Adipocyte (in vitro differentiated cells): ENCODE results near the gene KRTAP10-6.
A peak's percentile ranks its signal among the peaks of the same experiment; 100 is the strongest.
"Not testable (repeated sequence)": the region's sequence is repeated elsewhere in the genome, so short reads cannot be mapped to it uniquely, and the experiment has no call there.

Experiments
- DNase-seq: peaks from one replicate; pipeline ENCODE4 v3.0.0-alpha.2; 2015; ENCODE audit warnings: low read depth
- H3K27me3 ChIP-seq: replicated peaks from 2 replicates; pipeline ENCODE4 v1.7.0; 2013; ENCODE audit warnings: mild to moderate bottlenecking, low read length, moderate library complexity; ENCODE audit not compliant: control insufficient read depth, insufficient read depth
- H3K36me3 ChIP-seq: 2 replicates; pipeline ENCODE4 v1.7.0; 2013; ENCODE audit warnings: low read length, mild to moderate bottlenecking, moderate library complexity; ENCODE audit not compliant: control insufficient read depth, insufficient read depth, severe bottlenecking
- H3K4me1 ChIP-seq: 2 replicates; pipeline ENCODE4 v1.7.0; 2013; ENCODE audit warnings: mild to moderate bottlenecking, low read length, moderate library complexity; ENCODE audit not compliant: control insufficient read depth, insufficient read depth
- H3K4me3 ChIP-seq: 2 replicates; pipeline ENCODE4 v1.7.0; 2013; ENCODE audit warnings: mild to moderate bottlenecking, low read length, moderate library complexity
- H3K9ac ChIP-seq: 2 replicates; pipeline ENCODE4 v1.7.0; 2013; ENCODE audit warnings: mild to moderate bottlenecking, low read length, moderate library complexity
- H3K9me3 ChIP-seq: 2 replicates; pipeline ENCODE4 v1.7.0; 2013; ENCODE audit warnings: mild to moderate bottlenecking, low read length, moderate library complexity; ENCODE audit not compliant: control insufficient read depth

Gene KRTAP10-6

DNA sequence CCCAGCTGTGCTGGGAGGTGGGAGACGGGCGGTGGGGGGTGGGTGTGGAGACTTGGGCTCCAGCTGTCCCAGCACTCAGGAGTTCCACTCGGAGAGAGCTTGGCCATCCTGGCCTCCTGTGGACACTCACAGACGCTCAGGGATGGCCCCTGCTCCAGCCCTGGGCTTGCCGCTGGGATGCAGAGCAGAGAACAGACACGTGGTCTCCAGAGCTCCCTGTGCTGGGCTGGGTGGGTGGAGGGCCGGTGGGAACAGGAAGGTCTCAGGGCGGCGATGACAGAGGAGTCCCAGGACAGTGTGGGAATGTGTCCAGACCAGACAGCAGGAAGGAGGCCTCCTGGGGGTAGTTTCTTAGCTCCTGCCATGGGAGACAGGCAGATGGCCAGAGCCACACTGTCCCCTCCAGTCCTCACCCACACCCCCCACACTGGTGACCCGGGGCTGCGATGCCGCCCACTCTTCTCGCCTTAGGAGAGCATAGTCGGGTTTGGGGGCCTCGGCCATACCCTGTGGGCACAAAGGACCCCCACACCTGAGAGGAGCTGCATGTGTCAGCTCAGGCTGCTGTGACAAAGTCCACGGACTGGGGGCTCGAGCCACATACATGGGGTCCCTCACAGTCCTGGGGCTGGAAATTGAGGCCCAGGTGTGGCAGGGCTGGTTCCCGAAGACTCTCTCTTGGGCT lies 36.5 kb upstream of the KRTAP10-6 start:
- H3K27me3 ChIP-seq, result no peaks in the 10 kb centered on the region

DNA sequence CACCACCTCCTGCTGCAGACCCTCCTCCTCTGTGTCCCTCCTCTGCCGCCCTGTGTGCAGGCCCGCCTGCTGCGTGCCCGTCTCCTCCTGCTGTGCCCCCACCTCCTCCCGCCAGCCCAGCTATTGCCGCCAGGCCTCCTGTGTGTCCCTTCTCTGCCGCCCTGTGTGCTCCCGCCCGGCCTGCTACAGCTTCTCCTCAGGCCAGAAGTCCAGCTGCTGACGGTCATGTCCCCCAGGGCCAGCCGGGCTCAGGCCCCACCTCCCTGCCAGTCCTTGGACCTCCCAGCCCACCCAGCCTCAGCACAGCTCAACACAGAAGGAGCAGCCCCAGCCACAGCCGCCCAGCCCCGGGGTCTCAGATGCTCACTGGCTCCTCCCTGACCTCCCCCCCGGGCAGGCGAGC lies 35.5 kb upstream of the KRTAP10-6 start:
- H3K27me3 ChIP-seq, H3K36me3 ChIP-seq, DNase-seq, H3K9ac ChIP-seq, H3K4me3 ChIP-seq, H3K4me1 ChIP-seq: not testable (repeated sequence)
- peaks cover 46% of the 10 kb centered on the region for H3K9me3 ChIP-seq

More for the DNA sequence above, 36.5 kb upstream of the KRTAP10-6 start:
- Histone ChIP-seq H3K4me3 (no peak overlapping the region), H3K36me3 (no peaks in the 10 kb centered on the region), H3K9ac (no peak overlapping the region), H3K4me1 (no peaks in the 10 kb centered on the region), H3K9me3 (peaks cover 42% of the 10 kb centered on the region)
- DNase-seq, result no peak

DNA sequence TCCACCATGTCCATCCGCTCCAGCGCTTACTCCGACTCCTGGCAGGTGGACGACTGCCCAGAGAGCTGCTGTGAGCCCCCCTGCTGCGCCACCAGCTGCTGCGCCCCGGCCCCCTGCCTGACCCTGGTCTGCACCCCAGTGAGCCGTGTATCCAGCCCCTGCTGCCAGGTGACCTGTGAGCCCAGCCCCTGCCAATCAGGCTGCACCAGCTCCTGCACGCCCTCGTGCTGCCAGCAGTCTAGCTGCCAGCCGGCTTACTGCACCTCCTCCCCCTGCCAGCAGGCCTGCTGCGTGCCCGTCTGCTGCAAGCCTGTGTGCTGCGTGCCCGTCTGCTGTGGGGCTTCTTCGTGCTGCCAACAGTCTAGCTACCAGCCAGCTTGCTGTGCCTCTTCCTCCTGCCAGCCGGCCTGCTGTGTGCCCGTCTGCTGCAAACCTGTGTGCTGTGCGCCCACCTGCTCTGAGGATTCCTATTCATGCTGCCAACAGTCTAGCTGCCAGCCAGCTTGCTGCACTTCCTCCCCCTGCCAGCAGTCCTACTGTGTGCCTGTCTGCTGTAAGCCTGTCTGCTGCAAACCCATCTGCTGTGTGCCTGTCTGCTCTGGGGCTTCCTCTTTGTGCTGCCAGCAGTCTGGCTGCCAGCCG lies 35.0 kb upstream of the KRTAP10-6 start:
- not testable (repeated sequence) for H3K36me3 ChIP-seq, H3K27me3 ChIP-seq, DNase-seq, H3K4me3 ChIP-seq, H3K4me1 ChIP-seq, H3K9ac ChIP-seq
- H3K9me3 ChIP-seq, result peaks cover 46% of the 10 kb centered on the region

DNA sequence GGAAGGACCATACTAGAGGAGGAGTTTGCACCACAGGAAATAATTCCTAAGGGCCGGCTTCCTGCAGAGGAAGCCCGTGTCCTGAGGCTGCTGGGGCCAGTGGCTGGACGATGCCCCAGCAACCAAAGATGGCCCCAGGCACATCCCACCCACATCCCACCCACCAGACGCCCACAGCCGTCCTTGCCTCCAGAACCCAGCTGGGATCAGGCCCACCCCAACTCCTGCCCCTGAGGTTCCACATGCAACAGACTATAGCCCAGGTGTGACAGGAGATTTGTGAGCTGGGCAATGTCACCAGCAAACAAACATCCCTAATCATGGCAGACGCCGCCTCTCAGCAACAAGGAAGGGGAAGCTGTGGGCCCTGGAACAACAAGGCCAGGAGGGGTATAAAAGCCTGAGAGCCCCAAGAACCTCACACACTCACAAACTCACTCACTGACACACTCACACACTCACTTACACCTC lies 34.4 kb upstream of the KRTAP10-6 start, which contains the start of gene KRTAP10-9:
Gene KRTAP10-9, plus strand, starts transcription at position 421 of the 471 bp plus-strand sequence. CDS start 79 bp downstream, outside the sequence.
- Histone ChIP-seq H3K36me3 (no peaks in the 10 kb centered on the region), H3K9me3 (peaks cover 41% of the 10 kb centered on the region), H3K9ac (no peak within 1 kb of the TSS), H3K27me3 (no peaks in the 10 kb centered on the region), H3K4me3 (no peak within 1 kb of the TSS), H3K4me1 (no peaks in the 10 kb centered on the region)
- DNase-seq, result no peak

DNA sequence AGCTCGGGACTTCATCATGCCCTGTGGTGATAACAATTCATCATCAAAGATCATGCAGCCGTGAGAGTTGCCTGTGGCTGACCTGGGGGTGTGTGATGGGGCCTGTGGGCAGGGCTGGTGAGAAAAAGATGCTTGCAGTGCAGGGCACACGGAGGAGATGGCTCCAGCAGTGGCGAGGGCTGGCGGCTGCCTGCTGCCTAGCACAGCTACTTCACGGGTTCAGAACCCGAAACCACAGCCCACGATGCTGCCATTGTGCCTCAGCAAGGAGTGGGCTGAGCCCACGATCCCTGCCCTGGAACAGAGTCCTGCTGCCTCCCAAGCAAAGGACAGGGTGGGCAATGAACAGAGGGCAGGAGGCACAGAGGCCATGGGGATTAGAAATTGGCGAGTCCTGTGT lies 34.0 kb upstream of the KRTAP10-6 start:
- H3K4me3 ChIP-seq, result no peak overlapping the region
- peaks cover 38% of the 10 kb centered on the region for H3K9me3 ChIP-seq

DNA sequence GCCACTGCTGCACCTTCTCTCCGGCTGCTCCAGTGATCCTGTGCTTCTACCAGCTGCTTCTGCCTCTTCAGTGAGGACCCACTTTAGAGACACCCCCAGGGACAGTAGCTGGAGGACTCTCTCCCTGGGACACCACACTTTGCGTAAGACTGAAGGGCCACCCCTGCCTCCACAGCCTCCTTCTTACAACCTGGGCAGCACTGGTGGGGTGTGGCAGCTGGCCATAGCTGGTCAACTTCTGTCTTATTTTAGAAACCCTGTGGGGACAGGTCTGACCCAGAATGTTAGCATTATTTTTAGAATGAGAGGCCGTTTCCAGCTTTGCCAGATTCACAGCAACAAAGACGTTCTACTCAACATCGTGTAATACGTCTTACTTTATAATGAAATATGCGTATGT lies 33.5 kb upstream of the KRTAP10-6 start:
- Histone ChIP-seq H3K4me3 (no peak overlapping the region), H3K9me3 (peaks cover 34% of the 10 kb centered on the region), H3K9ac (no peak overlapping the region), H3K36me3 (no peaks in the 10 kb centered on the region), H3K27me3 (no peaks in the 10 kb centered on the region), H3K4me1 (no peaks in the 10 kb centered on the region)
- no peak for DNase-seq

More for the DNA sequence above, 34.0 kb upstream of the KRTAP10-6 start:
- DNase-seq, result no peak
- H3K9ac ChIP-seq, result no peak overlapping the region
- H3K4me1 ChIP-seq, result no peaks in the 10 kb centered on the region
- H3K36me3 ChIP-seq, result no peaks in the 10 kb centered on the region
- H3K27me3 ChIP-seq, result no peaks in the 10 kb centered on the region

DNA sequence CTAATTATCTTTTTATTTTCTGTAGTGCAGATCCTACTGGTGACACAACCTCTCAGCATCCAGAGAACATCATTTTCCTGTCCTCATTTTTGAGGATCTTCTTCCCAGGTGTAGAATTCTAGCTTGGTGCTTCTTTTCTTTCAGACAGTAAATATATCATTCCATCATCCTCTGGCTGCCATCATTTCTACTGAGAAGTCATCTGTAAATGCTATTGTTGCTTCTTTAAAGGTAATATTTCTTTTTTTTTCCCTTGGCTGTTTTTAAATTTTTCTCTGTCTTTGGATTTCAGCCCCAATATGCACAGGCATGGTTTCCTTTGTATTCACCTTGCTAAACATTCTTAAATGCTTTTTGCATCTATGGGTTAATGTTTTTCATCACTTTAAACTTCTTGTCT lies 31.3 kb upstream of the KRTAP10-6 start:
- Histone ChIP-seq H3K27me3 (no peaks in the 10 kb centered on the region), H3K4me1 (no peaks in the 10 kb centered on the region), H3K4me3 (no peak overlapping the region), H3K9ac (no peak overlapping the region), H3K9me3 (peaks cover 46% of the 10 kb centered on the region), H3K36me3 (no peaks in the 10 kb centered on the region)
- DNase-seq, result no peak

DNA sequence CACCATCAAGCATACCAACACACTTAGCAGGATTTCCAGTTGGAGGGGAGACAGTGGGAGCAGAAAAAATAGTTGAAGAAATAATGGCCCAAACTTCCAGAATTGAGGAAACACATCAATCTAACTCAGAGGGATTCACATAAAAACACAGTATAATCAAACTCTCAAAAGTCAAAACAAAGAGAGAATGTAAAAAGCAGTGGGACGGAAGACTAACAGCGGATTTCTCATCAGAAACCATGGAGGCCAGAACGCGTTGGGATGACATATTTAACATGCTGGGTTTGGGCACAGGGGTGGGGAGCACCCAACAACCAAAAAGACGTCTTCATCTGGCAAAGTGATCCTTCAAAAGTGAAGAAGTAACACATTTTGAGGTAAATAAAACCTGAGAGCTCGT lies 27.6 kb upstream of the KRTAP10-6 start:
- no peak overlapping the region for H3K9ac ChIP-seq
- no peaks in the 10 kb centered on the region for H3K4me1 ChIP-seq
- DNase-seq, result no peak
- H3K4me3 ChIP-seq, result no peak overlapping the region
- no peaks in the 10 kb centered on the region for H3K36me3 ChIP-seq
- no peaks in the 10 kb centered on the region for H3K27me3 ChIP-seq
- peaks cover 46% of the 10 kb centered on the region for H3K9me3 ChIP-seq

DNA sequence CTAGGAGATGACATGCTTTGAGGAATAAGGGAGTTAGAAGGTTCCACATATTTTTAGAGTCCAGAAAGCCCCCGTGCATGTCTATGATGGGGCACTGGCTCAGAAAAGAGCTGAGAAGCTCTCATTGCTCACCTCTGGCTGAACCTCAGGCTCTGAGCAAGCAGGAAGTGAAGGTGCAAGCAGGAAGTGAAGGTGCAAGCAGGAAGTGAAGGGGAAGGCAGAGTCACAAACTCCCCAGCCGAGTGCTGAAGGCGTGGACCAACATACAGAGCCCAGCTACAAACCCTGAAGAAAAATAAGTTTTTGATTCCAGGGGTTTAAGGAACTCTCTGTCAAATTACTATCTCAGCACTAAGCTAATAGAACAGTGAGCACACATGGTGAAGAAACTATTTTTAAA lies 26.6 kb upstream of the KRTAP10-6 start:
- Histone ChIP-seq H3K4me1 (no peaks in the 10 kb centered on the region), H3K9ac (no peak overlapping the region), H3K4me3 (no peak overlapping the region), H3K9me3 (peaks cover 36% of the 10 kb centered on the region), H3K27me3 (no peaks in the 10 kb centered on the region), H3K36me3 (no peaks in the 10 kb centered on the region)
- no peak for DNase-seq

DNA sequence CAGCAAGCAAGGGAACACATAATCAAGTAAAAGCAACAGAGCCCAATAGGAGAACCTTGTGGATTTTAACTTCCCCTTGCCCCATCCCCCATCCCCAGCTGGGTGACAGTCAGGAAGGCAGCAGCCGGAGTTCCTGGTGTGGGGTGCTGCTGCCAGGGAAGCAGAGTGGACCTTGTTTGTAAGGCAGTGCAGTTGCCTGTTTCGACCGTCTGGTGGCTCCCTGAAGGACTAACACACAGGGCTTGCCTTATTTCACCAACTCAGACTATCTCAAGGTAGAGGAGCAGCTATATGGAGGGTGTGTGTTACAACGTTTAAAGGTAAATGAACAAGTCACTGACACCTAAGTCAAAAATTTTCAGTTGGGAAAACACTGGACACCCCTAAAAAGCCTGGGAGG lies 26.2 kb upstream of the KRTAP10-6 start:
- Histone ChIP-seq H3K36me3 (no peaks in the 10 kb centered on the region), H3K4me3 (no peak overlapping the region), H3K9me3 (peaks cover 32% of the 10 kb centered on the region), H3K9ac (no peak overlapping the region), H3K4me1 (no peaks in the 10 kb centered on the region), H3K27me3 (no peaks in the 10 kb centered on the region)
- DNase-seq, result peak; percentile 21

DNA sequence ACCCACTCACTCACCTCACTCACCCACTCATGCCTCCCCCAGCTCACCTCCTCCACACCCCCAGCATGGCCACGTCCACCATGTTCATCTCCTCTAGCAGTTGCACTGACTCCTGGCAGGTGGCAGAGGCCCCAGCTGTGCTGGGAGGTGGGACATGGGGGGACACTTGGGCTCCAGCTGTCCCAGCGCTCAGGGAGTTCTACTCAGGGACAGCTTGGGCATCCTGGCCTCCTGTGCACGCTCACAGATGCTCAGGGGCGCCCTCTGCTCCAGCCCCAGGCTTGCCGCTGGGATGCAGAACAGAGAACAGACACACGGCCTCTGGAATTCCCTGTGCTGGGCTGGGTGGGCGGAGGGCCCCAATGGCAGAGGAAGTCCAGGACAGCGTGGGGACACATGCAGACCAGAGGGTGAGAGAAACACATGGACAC lies 24.8 kb upstream of the KRTAP10-6 start:
- Histone ChIP-seq H3K4me3 (no peak overlapping the region), H3K27me3 (no peaks in the 10 kb centered on the region), H3K9ac (no peak overlapping the region), H3K4me1 (no peaks in the 10 kb centered on the region), H3K36me3 (no peaks in the 10 kb centered on the region), H3K9me3 (peaks cover 19% of the 10 kb centered on the region)
- no peak for DNase-seq
